ENCODE measurements around the gene WNT7B.

DNA sequence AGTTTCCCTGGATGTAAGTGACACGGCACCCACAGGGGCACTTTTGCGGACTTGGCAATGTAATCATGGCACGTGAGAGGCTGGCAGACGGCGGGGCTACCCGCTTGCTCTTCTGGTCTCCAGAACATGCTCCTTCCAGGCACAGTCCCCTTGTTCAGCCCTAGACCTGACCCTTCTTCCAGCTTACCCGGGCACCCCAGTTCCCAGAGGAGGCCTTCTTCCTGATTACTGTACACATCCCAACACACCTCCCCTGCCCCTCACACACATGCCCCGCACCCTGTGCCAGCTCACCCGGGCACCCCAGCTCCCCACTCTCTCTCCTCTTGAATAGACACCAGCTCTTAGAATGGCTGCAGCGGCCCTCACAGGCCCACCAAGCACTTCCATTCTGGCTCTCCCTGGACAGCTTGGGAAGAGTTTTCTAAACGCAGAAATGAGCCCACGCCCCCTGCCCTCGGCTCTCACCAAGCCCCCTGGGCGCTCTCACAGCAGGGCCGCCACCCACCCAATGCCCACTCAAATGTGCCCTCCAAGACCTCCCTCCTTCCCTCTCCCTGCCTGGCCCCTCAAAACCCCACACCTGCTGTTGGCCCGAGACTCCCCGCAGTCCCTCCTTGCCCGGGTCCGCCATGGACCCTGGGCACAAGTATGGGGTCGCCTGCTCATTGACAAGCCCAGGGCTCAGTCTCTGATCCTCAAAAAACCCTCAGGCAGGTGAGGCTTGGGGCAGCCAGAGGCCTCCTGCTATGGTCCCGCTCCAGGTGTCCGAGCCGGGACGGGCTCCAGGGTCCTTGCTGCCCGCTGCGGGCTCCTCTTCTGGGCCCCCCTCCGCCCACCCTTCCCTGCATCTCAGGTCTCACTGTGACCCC, 88.5 kb downstream of the WNT7B start:
- TF ChIP-seq, protein P1, sequence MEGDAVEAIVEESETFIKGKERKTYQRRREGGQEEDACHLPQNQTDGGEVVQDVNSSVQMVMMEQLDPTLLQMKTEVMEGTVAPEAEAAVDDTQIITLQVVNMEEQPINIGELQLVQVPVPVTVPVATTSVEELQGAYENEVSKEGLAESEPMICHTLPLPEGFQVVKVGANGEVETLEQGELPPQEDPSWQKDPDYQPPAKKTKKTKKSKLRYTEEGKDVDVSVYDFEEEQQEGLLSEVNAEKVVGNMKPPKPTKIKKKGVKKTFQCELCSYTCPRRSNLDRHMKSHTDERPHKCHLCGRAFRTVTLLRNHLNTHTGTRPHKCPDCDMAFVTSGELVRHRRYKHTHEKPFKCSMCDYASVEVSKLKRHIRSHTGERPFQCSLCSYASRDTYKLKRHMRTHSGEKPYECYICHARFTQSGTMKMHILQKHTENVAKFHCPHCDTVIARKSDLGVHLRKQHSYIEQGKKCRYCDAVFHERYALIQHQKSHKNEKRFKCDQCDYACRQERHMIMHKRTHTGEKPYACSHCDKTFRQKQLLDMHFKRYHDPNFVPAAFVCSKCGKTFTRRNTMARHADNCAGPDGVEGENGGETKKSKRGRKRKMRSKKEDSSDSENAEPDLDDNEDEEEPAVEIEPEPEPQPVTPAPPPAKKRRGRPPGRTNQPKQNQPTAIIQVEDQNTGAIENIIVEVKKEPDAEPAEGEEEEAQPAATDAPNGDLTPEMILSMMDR (IDR thresholded peaks at IDR 0.05), result no peak
- TF ChIP-seq POLR2A (IDR thresholded peaks at IDR 0.05), result no peak

Data from testis (tissue), 2 donors.